ENCODE data around the gene C17orf58. TPM values are rescaled to one million over a fixed set of nuclear protein-coding genes. Genes with fewer than 3 reads are reported as not detected.
A peak's percentile ranks its signal among the peaks of the same experiment; 100 is the strongest.

The C17orf58 gene
- total RNA-seq, 2 donors from 2014 or later = 22.0 to 22.7 TPM

- DNase-seq (ENCODE audit: low spot score) = no peak
- intact Hi-C loops (cut with DNase I) = loop anchor here (10.0 kb wide), 1 partner anchor 49 kb away; no protein-coding TSS in a partner anchor
These were observed 17.1 kb upstream of the C17orf58 start for GRCh38 chr17:68013385-68013784.

GRCh38 chr17:68011199-68011665 lies 15.0 kb upstream of the C17orf58 start:
- Histone ChIP-seq H3K27me3 (replicated peaks; ENCODE audit: insufficient read depth) (no peaks in the 10 kb centered on the region), H3K27ac (no peak overlapping the region), H3K4me1 (replicated peaks) (no peaks in the 10 kb centered on the region), H3K9me3 (no peaks in the 10 kb centered on the region), H3K4me3 (no peak overlapping the region), H3K36me3 (no peaks in the 10 kb centered on the region)
- no peak for TF ChIP-seq POLR2A (IDR thresholded peaks at IDR 0.05)
- peak in 3 of 4 experiments; percentile 47 to 61 (median 57) for TF ChIP-seq CTCF (IDR thresholded peaks at IDR 0.05)
- 46% methylated on average over 20 of the region's 20 CpGs for WGBS
- intact Hi-C loops (cut with DNase I) = loop anchor here (10.0 kb wide), 1 partner anchor 46 kb away; no protein-coding TSS in a partner anchor
- no peak for DNase-seq (ENCODE audit: low spot score)

More at GRCh38 chr17:68013385-68013784, 17.1 kb upstream of the C17orf58 start:
- no peaks in the 10 kb centered on the region for H3K36me3 ChIP-seq
- H3K4me1 ChIP-seq (replicated peaks) = no peaks in the 10 kb centered on the region
- H3K9me3 ChIP-seq = no peaks in the 10 kb centered on the region
- no peak overlapping the region for H3K4me3 ChIP-seq
- no peak for TF ChIP-seq POLR2AphosphoS5 (IDR thresholded peaks at IDR 0.05)
- no peak for TF ChIP-seq CTCF (IDR thresholded peaks at IDR 0.05)
- TF ChIP-seq POLR2A (IDR thresholded peaks at IDR 0.05) = no peak
- H3K27me3 ChIP-seq (replicated peaks; ENCODE audit: insufficient read depth) = no peaks in the 10 kb centered on the region
- H3K27ac ChIP-seq = no peak overlapping the region

- intact Hi-C loops (cut with DNase I) = no loop called here
- TF ChIP-seq POLR2A (IDR thresholded peaks at IDR 0.05) (no peak), CTCF (IDR thresholded peaks at IDR 0.05) (no peak), POLR2AphosphoS5 (IDR thresholded peaks at IDR 0.05) (no peak)
- Histone ChIP-seq H3K27ac (no peak overlapping the region), H3K27me3 (replicated peaks; ENCODE audit: insufficient read depth) (no peaks in the 10 kb centered on the region), H3K36me3 (no peaks in the 10 kb centered on the region), H3K9me3 (no peaks in the 10 kb centered on the region), H3K4me3 (no peak overlapping the region), H3K4me1 (replicated peaks) (no peaks in the 10 kb centered on the region)
- DNase-seq (ENCODE audit: low spot score) = no peak
- 79% methylated on average over 6 of the region's 6 CpGs for WGBS
These were observed 10.5 kb upstream of the C17orf58 start for GRCh38 chr17:68006797-68007196.

- TF ChIP-seq POLR2A (IDR thresholded peaks at IDR 0.05) (no peak), POLR2AphosphoS5 (IDR thresholded peaks at IDR 0.05) (no peak)
- Histone ChIP-seq H3K27ac (no peak overlapping the region), H3K9me3 (no peaks in the 10 kb centered on the region), H3K36me3 (no peaks in the 10 kb centered on the region), H3K27me3 (replicated peaks; ENCODE audit: insufficient read depth) (no peaks in the 10 kb centered on the region), H3K4me3 (no peak overlapping the region), H3K4me1 (replicated peaks) (no peaks in the 10 kb centered on the region)
- DNase-seq (ENCODE audit: low spot score) = no peak
- WGBS = 90% methylated on average over 3 of the region's 3 CpGs
- intact Hi-C loops (cut with DNase I) = no loop called here
These were observed 7.9 kb upstream of the C17orf58 start for GRCh38 chr17:68004201-68004600.

- TF ChIP-seq CTCF (IDR thresholded peaks at IDR 0.05) (no peak), POLR2A (IDR thresholded peaks at IDR 0.05) (no peak), POLR2AphosphoS5 (IDR thresholded peaks at IDR 0.05) (no peak)
- intact Hi-C loops (cut with DNase I) = no loop called here
- no peaks in the 10 kb centered on the region for H3K9me3 ChIP-seq
- 97% methylated on average over 3 of the region's 3 CpGs for WGBS
- DNase-seq (ENCODE audit: low spot score) = no peak
- no peaks in the 10 kb centered on the region for H3K27me3 ChIP-seq (replicated peaks; ENCODE audit: insufficient read depth)
- H3K27ac ChIP-seq = no peak overlapping the region
- H3K4me3 ChIP-seq = no peak overlapping the region
- no peaks in the 10 kb centered on the region for H3K4me1 ChIP-seq (replicated peaks)
- H3K36me3 ChIP-seq = no peaks in the 10 kb centered on the region
These were observed 3.1 kb upstream of the C17orf58 start for GRCh38 chr17:67999291-67999911.
